Activated B cell treated with CpG ODN at 0.5 μM for 24 hours (primary cell): Measurements from ENCODE around the gene ARL8A. TPM values are rescaled to one million over a fixed set of nuclear protein-coding genes. Genes with fewer than 3 reads are reported as not detected.
"Not testable (repeated sequence)": the region's sequence is repeated elsewhere in the genome, so short reads cannot be mapped to it uniquely, and the experiment has no call there.

Experiments used
- ATAC-seq: fragments of 200-7000 bp; cut with Tn5 transposase; one replicate; pipeline ENCODE4 v1.10.0; 2021; ENCODE audit warnings: low read depth, mild to moderate bottlenecking, moderate library complexity
- CTCF ChIA-PET: fragments of 350-600 bp; sonication (Branson Sonifier 250); formaldehyde crosslinking; loops from one replicate; lab custom pipeline; 2021; ENCODE audit warnings: antibody characterized with exemption; lab: Charles Lee
- POLR2A ChIA-PET: fragments of 350-600 bp; sonication (Branson Sonifier 250); formaldehyde crosslinking; loops from one replicate; lab custom pipeline; 2021; ENCODE audit warnings: antibody characterized with exemption; lab: Charles Lee
- DNase-seq: peaks from one replicate; pipeline ENCODE4 v3.0.0; 2022
- H3K27ac Mint-ChIP-seq: one replicate; pipeline ENCODE4 v1.8.0; 2020; ENCODE audit warnings: mixed read lengths
- H3K27me3 Mint-ChIP-seq: one replicate; pipeline ENCODE4 v1.8.0; 2021; ENCODE audit warnings: mixed read lengths
- H3K36me3 Mint-ChIP-seq: one replicate; pipeline ENCODE4 v1.8.0; 2021; ENCODE audit warnings: low read depth, mixed read lengths
- H3K4me1 Mint-ChIP-seq: one replicate; pipeline ENCODE4 v1.8.0; 2021; ENCODE audit warnings: mixed read lengths
- H3K4me3 Mint-ChIP-seq: one replicate; pipeline ENCODE4 v1.8.0; 2020; ENCODE audit warnings: mild to moderate bottlenecking, mixed read lengths
- H3K9me3 Mint-ChIP-seq: one replicate; pipeline ENCODE4 v1.8.0; 2020; ENCODE audit warnings: mixed read lengths
- intact Hi-C: fragments of 100-400 bp; cut with micrococcal nuclease; formaldehyde crosslinking; loops from one replicate; pipeline ENCODE4 v1.15.1; 2024
- total RNA-seq: library from RNA; stranded (reverse); gene quantifications from 2 replicates; pipeline ENCODE4 v1.2.3, GENCODE V29; 2022
- TF ChIP-seq, protein P1 (sequence below): fragments of 200-600 bp; IDR thresholded peaks from one replicate; pipeline ENCODE4 v1.8.0; 2022; ENCODE audit warnings: antibody characterized with exemption, mild to moderate bottlenecking

Gene ARL8A
- total RNA-seq, 1 donor from 2014 or later: 58.0 TPM

DNA sequence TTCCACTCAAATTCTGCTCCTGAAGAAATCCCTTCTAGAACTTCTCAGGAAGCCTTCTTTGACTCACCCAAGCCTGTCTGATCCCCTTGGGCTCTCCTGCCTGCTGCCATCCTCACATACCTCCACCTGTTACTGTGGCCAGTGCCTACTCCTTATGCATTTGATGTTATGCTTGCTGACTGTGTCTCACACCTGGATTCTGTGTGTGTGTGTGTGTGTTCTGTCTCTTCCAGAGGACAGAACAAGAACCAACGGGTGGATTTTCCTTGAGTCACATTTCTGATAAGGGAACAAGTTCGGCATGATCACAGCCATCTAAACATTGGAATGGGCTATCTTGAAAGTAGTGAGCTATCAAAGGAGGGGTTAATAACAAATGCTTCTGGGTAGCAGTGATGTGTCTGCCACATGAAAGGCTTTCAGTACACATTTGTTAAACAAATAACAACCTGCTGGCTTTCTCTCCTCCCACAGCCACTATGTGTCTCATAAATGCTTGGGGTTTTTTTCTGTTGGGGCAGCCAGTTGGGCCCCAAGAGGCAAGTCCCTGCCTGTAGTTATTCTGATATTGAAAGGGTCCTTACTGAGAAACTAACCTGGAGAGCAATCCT, 30.7 kb downstream of the ARL8A start:
- ATAC-seq (no peak), DNase-seq (no peak)
- Mint-ChIP-seq H3K27me3 (no peaks in the 10 kb centered on the region), H3K4me3 (no peak overlapping the region), H3K36me3 (no peaks in the 10 kb centered on the region), H3K4me1 (peaks cover 1% of the 10 kb centered on the region), H3K27ac (no peak overlapping the region), H3K9me3 (no peaks in the 10 kb centered on the region)
- ChIA-PET POLR2A (no interaction called here), CTCF (no interaction called here)
- TF ChIP-seq, protein P1, sequence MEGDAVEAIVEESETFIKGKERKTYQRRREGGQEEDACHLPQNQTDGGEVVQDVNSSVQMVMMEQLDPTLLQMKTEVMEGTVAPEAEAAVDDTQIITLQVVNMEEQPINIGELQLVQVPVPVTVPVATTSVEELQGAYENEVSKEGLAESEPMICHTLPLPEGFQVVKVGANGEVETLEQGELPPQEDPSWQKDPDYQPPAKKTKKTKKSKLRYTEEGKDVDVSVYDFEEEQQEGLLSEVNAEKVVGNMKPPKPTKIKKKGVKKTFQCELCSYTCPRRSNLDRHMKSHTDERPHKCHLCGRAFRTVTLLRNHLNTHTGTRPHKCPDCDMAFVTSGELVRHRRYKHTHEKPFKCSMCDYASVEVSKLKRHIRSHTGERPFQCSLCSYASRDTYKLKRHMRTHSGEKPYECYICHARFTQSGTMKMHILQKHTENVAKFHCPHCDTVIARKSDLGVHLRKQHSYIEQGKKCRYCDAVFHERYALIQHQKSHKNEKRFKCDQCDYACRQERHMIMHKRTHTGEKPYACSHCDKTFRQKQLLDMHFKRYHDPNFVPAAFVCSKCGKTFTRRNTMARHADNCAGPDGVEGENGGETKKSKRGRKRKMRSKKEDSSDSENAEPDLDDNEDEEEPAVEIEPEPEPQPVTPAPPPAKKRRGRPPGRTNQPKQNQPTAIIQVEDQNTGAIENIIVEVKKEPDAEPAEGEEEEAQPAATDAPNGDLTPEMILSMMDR: no peak
- intact Hi-C loops: no loop called here

- Mint-ChIP-seq H3K4me1 (peaks cover 1% of the 10 kb centered on the region), H3K4me3 (no peak overlapping the region), H3K27ac (no peak overlapping the region), H3K9me3 (no peaks in the 10 kb centered on the region), H3K27me3 (no peaks in the 10 kb centered on the region), H3K36me3 (no peaks in the 10 kb centered on the region)
- no peak for ATAC-seq
- TF ChIP-seq, protein P1: no peak
- CTCF ChIA-PET: interaction anchor here (0.7 kb wide), 1 partner anchor 217 kb away, joined by 4 read pairs; no protein-coding TSS in a partner anchor
- POLR2A ChIA-PET: interaction anchor here (0.5 kb wide), 1 partner anchor 10 kb away, joined by 4 read pairs; no protein-coding TSS in a partner anchor
- intact Hi-C loops: no loop called here
- DNase-seq: no peak
Observed at GRCh38 chr1:202112859-202113689, 31.5 kb downstream of the ARL8A start.

DNA sequence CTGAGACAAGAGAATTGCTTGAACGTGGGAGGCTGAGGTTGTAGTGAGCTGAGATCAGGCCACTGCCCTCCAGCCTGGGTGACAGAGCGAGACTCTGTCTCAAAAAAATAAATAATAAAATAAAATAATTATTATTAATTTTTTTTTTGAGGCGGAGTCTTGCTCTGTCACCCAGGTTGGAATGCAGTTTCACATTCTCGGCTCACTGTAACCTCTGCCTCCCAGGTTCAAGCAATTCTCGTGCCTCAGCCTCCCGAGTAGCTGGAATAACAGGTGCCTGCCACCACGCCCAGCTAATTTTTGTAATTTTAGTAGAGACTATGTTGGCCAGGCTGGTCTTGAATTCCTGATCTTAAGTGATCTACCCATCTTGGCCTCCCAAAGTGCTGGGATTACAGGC, 32.9 kb downstream of the ARL8A start:
- H3K27ac Mint-ChIP-seq, H3K36me3 Mint-ChIP-seq, H3K9me3 Mint-ChIP-seq, H3K4me1 Mint-ChIP-seq, ATAC-seq, POLR2A ChIA-PET, DNase-seq, intact Hi-C loops, H3K4me3 Mint-ChIP-seq, H3K27me3 Mint-ChIP-seq: not testable (repeated sequence)
- CTCF ChIA-PET: interaction anchor here (0.8 kb wide), 1 partner anchor 24 kb away, joined by 3 read pairs; no protein-coding TSS in a partner anchor

GRCh38 chr1:202110977-202111376, 33.6 kb downstream of the ARL8A start:
- Mint-ChIP-seq H3K27ac (no peak overlapping the region), H3K27me3 (no peaks in the 10 kb centered on the region), H3K9me3 (no peaks in the 10 kb centered on the region), H3K4me3 (no peak overlapping the region), H3K36me3 (no peaks in the 10 kb centered on the region), H3K4me1 (peaks cover 1% of the 10 kb centered on the region)
- DNase-seq (no peak), ATAC-seq (no peak)
- ChIA-PET CTCF (no interaction called here), POLR2A (no interaction called here)
- TF ChIP-seq, protein P1: no peak
- intact Hi-C loops: no loop called here

- Mint-ChIP-seq H3K4me1 (no peaks in the 10 kb centered on the region), H3K36me3 (no peaks in the 10 kb centered on the region), H3K4me3 (no peak overlapping the region), H3K27ac (no peak overlapping the region), H3K9me3 (no peaks in the 10 kb centered on the region), H3K27me3 (peaks cover 4% of the 10 kb centered on the region)
- intact Hi-C loops: no loop called here
- TF ChIP-seq, protein P1: no peak
- CTCF ChIA-PET: no interaction called here
- ATAC-seq: no peak
- no peak for DNase-seq
- POLR2A ChIA-PET: no interaction called here
Observed at GRCh38 chr1:202107801-202108731, 36.5 kb downstream of the ARL8A start.
